CD4-positive, alpha-beta T cell treated with Interferon gamma for 1 hour (primary cell): Measurements from ENCODE around the gene ACSL3.
"Not testable (repeated sequence)": the region's sequence is repeated elsewhere in the genome, so short reads cannot be mapped to it uniquely, and the experiment has no call there.

Source experiments
- DNase-seq: peaks from one replicate; pipeline ENCODE4 v3.0.0-alpha.2; 2020

ACSL3 gene

GRCh38 chr2:222854773-222855700 lies 5.8 kb upstream of the ACSL3 start:
- no peak for DNase-seq

- no peak for DNase-seq
These were observed 837 bp upstream of the ACSL3 start for GRCh38 chr2:222859786-222860612.

DNA sequence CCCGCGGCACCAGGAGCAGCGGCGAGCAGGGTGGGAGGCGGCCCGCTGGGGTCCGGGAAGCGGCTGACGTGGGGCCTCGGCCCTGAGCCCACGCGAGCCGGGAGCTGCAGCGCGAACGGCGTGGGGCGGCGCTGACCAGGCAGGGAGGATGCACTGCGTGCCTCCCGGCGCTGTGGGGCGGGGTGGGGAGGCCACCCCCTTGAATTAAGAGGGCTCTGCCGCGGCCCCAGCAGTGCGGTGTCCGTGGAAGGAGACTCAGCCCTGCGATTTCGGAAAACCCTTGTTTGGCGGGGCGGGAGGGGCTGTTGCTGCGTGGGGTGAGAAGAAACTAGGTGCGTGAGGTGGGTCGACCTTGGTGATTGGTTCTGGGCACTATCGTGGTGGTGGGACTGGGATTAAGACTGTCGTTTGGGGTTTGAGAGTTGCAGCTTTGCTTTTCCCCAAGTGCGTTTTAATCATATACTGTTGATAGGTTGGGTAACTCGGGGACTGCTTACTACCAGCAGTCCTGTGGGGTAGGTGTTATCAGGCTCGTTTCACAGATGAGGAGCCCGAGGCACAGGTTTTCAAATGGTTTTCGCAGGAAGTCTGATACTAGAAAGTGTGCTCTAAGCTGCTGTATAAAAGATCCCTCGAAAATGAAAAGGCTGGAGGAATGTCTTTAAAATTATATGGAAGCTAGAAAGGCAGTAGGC lies 722 bp downstream of the ACSL3 start:
- peak; percentile 26 for DNase-seq

DNA sequence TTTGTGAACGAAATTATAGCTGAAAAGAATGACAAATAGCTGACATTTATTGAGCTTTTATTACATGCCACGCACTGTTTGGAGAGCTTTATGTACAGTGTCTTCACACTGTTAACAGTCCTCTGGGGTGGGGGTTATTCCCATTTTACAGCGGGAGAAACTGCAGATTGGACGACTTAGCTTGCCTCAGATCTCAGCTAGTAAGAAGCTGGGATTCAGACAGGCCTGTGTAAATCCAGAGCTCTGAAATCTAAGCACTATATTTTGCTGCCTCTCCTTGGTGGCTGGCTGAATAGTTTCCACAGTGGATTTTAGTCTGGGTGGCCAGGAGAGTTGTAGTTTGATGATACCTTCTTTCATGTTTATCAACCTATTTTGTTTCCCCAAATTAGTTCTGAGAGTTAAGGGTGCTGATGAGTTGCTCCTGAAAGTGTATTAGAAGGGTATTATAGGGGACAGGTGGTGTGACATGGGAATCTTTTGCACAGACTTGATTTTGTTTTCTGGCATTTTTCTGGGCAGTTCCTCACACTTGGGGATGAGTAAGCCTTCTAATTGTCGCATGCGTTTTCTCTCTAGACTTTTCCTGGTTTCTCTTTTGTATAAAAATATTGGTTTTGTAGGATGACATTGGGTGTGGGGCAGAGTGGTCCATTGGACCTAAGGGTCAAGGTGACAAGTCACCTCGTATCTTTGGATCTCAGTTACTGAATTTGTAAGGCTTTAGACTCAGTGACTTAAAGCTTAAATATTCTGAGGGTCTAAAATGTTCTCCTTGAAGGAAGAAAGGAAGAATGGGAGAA lies 1.5 kb downstream of the ACSL3 start:
- no peak for DNase-seq

- no peak for DNase-seq
These were observed 2.2 kb downstream of the ACSL3 start for GRCh38 chr2:222862909-222863544.

- DNase-seq, result no peak
These were observed 3.5 kb downstream of the ACSL3 start for GRCh38 chr2:222864296-222864695.

GRCh38 chr2:222865301-222865700 lies 4.5 kb downstream of the ACSL3 start:
- DNase-seq, result no peak

DNA sequence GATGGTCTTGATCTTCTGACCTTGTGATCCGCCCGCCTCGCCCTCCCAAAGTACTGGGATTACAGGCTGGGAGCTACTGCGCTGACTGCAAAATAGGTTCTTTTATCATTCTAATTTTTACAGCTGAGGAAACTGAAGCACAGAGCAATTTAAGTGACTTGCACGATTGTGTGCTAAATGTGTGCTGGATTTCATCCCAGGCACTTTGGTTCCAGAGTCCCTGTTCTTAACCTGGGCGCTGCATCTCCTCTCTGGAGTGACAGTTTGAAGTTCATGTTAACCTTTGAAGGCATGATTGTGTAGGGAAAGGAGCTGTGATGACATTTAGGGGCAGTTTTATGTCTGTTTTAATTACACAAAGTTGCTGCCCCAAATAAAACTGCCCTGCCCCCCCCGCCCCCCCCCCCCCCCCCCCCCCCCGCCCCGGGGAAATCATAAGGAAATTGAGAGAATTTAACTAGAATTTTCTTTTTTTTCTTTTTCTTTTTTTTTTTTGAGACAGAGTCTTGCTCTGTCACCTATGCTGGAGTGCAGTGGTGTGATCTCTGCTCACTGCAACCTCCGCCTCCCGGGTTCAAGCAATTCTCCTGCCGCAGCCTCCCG lies 5.6 kb downstream of the ACSL3 start:
- no peak for DNase-seq

DNA sequence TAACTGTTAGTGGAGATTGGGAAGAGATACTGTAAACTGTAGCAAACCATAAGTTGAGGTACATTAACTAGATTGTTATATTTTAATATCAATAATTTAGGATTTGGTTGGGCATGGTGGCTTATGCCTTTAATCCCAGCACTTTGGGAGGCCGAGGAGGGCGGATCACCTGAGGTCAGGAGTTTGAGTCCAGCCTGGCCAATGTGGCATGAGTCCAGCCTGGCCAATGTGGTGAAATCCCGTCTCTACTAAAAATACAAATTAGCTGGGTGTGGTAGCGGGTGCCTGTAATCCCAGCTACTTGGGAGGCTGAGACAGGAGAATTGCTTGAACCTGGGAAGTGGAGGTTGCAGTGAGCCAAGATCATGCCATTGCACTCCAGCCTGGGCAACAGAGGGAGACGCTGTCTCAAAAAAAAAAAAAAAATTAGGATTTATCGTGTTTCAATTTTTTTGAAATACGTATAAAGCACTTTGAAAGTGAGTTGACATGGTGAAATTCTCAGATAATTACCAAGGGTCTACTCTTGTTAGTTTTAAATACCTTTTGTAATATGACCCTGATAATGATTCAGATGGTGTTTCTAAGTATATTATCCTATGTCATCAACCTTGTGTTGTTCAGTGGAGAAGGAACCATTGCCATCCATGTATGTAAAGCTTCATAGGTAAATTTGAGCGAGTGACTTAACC lies 7.9 kb downstream of the ACSL3 start:
- DNase-seq, result not testable (repeated sequence)

GRCh38 chr2:222869252-222869560 lies 8.4 kb downstream of the ACSL3 start:
- DNase-seq, result no peak

DNA sequence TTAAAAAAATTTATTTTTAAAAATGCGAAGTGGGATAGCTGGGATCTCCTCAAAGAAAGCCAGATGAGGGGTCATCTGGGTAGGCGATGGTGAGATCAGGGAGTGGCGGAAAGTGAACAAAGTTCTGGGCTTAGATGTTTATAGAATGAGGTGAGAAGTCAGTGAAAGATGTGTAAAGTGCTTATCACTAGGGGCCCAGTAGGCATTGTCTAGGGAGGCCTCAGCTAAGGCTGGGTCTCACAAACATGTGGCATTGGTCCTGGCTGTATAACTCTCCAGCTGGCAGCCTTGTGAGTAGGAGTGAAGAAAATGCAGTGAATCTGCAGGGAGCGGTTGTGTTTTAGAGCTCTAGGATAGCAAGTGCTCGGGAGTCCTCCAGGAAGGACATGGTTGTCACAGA lies 10.5 kb downstream of the ACSL3 start:
- DNase-seq, result no peak

DNA sequence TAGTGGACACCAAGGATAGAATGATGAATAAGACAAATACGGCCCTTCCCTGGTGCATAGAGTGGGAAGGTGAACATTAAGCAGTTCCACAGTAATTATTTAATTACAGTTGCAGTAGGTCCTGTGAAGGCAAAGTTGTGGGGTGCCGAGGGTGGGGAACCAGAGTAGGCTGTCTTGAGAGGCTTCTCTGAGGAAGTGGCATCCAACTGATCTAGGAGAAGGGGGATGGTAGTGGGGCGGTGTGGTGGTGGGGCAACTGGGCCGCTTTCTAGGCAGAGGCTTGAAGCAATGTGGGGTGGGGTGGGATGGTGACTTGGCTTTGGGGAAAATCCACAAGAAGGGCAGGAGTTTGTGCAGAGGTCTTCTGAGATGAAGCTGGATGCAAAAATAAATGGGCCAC lies 11.7 kb downstream of the ACSL3 start:
- DNase-seq, result no peak

DNA sequence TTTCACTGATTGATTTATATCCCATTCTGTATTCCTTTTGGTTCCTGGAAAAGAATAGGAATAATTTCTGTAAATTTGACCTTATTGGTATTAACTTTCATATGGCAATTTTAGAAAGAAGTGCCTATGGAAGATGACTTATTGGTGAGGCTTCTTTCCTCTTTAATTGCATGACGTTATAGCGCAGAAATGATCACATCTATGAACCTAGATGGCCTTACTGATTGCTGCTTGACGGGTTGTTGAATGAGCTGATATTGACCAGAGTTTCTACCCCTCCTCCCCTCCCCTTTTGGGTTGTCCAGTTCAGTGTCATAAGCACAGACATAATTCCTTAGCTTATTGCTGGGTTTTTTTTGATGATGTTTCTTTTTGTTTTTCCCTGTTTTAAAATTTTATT lies 14.6 kb downstream of the ACSL3 start:
- DNase-seq, result no peak

DNA sequence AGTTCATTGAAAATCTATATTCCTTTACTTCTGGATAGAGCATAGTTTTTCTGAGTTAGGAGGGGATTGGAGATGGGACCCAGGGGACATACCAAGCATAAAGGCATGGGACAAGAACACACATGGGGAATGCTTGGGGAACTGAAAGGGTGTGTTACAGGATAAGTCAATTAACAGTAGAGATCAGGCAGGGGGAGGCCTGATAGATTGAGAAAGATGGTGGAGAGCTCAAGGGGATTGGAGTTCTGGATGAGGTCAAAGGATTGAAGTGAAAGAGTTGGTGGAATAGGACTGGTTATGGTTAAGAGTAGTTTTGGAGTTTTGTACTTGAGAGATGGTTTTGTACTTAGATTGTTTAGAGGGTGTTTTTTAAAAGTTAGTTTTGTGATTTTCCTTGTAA lies 16.1 kb downstream of the ACSL3 start:
- no peak for DNase-seq

GRCh38 chr2:222877556-222878300 lies 16.9 kb downstream of the ACSL3 start:
- DNase-seq, result no peak

- no peak for DNase-seq
These were observed 17.6 kb downstream of the ACSL3 start for GRCh38 chr2:222878301-222878876.

DNA sequence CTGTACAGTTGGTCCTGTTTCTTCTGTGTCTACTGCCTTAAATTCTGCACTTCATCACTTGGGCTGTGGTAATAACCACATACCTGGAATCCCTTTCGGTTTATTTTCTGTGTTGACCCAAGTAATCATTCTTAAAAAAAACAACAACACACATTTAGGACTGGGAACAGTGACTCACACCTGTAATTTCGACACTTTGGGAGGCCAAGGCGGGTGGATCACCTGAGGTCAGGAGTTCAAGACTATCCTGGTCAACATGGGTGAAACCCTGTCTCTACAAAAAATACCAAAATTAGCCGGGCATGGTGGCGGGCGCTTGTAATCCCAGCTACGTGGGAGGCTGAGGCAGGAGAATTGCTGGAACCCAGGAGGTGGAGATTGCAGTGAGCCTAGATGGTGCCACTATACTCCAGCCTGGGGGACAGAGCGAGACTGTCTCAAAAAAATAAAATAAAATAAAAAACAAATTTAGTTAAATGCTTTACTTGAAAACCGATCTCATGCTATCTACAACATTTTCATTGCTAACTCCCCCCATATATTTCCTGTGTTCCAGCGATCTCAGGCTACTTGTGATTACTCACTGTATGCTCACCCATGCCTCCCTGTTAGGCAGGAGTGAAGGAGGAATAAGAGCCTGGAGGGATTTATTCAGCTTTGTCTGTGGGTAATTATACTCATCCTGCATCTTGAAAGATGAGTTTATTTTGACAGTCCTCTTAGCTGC lies 18.2 kb downstream of the ACSL3 start:
- no peak for DNase-seq

DNA sequence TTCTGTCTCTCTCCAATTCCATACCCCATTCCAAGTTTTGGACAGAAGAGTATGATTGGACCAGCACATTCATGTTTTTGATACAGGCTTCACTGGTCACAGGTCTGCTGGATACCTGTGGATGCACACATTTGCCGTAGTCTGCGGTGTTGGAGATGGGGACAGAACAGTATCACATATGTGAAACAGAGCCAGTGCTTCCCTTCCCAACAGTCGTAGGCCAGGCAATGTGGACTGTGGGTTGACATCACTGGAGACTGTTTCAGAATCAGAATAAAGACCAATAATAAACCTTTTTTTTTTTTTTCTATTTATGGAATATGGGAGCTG lies 18.7 kb downstream of the ACSL3 start:
- no peak for DNase-seq

DNA sequence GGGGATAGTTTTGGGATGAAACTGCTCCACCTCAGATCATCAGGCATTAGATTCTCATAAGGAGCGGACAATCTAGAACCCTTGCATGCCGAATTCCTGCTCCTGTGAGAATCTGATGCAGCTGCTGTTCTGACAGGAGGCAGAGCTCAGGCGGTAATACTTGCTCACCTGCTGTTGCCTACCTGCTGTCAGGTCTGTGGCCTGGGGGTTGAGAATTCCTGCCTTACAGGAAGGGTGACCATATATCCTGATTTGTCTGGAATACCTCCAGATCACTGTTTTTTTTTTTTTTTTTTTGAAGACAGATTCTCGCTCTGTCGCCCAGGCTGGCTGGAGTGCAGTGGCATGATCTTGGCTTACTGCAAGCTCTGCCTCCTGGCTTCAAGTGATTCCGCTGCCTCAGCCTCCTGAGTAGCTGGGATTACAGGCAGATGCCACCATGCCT lies 21.7 kb downstream of the ACSL3 start:
- DNase-seq, result no peak
